GM19351 (cell line): Measurements from ENCODE around the gene PTPRN2.
"Not testable (repeated sequence)": the region's sequence is repeated elsewhere in the genome, so short reads cannot be mapped to it uniquely, and the experiment has no call there.

Experiments
- ATAC-seq: cut with Tn5 transposase; IDR thresholded peaks from one replicate; pipeline ENCODE4 v1.9.1; 2021; ENCODE audit warnings: mild to moderate bottlenecking, moderate library complexity; ENCODE audit not compliant: unreplicated experiment

Gene PTPRN2

DNA sequence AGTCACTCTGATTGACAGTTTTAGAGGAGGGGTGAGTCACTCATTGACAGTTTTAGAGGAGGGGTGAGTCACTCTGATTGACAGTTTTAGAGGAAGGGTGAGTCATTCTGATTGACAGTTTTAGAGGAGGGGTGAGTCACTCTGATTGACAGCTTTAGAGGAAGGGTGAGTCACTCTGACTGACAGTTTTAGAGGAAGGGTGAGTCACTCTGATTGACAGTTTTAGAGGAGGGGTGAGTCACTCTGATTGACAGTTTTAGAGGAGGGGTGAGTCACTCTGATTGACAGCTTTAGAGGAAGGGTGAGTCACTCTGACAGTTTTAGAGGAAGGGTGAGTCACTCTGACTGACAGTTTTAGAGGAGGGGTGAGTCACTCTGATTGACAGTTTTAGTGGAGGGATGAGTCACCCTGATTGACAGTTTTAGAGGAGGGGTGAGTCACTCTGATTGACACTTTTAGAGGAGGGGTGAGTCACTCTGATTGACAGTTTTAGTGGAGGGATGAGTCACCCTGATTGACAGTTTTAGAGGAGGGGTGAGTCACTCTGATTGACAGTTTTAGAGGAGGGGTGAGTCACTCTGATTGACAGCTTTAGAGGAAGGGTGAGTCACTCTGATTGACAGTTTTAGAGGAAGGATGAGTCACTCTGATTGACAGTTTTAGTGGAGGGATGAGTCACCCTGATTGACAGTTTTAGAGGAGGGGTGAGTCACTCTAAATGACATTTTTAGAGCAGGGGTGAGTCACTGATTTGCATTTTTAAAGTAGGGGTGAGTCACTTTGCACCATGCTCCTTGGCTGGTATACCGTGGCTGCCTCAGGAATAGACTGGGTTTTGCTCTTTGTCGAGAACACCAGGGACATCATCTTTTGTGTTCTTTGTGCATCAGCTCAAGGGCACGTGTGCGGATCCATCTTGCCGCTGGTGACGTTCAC is 654.1 kb downstream of the PTPRN2 start:
- not testable (repeated sequence) for ATAC-seq

DNA sequence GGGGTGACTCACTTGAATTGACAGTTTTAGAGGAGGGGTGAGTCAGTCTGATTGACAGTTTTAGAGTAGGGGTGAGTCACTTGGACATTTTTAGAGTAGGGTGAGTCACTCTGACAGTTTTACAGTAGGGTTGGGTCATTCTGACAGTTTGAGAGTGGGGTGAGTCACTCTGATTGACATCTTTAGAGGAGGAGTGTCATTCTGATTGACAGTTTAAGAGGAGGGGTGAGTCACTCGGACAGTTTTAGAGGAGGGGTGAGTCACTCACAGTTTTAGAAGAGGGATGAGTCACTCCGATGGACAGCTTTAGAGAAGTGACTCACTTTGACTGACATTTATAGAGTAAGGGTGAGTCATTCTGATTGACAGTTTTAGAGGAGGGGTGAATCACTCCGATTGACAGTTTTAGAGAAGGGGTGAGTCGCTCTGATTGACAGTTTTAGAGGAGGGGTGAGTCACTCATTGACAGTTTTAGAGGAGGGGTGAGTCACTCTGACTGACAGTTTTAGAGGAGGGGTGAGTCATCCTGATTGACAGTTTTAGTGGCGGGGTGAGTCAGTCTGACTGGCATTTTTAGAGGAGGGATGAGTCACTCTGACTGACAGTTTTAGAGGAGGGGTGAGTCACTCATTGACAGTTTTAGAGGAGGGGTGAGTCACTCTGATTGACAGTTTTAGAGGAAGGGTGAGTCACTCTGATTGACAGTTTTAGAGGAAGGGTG is 655.0 kb downstream of the PTPRN2 start:
- ATAC-seq: no peak

DNA sequence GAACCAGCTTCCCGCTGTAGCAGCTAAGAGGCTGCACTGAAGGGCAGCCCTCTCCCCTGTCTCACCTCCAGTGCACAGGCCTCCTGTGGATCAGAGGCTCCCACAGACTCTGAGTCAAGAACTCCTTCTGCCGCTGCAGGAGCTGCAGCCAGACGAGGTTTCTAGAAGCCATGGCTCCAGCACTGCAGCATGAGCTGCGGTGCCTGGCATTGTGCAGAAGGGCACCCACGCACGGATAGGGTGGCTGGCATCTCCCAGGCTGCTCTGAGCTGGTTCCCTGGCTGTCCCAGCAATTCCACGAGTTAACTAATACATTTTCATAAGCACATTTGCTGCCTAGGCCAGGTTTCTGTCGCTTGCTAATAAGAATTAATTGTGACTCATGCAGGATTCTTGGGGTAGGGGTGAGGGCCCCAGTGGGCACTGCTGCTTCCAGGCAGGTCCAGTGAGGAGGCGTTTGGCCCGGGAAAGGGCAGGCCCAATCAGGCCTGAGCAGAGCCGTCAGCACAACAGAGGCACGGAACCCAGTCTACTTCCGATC is 656.6 kb downstream of the PTPRN2 start:
- ATAC-seq: no peak

DNA sequence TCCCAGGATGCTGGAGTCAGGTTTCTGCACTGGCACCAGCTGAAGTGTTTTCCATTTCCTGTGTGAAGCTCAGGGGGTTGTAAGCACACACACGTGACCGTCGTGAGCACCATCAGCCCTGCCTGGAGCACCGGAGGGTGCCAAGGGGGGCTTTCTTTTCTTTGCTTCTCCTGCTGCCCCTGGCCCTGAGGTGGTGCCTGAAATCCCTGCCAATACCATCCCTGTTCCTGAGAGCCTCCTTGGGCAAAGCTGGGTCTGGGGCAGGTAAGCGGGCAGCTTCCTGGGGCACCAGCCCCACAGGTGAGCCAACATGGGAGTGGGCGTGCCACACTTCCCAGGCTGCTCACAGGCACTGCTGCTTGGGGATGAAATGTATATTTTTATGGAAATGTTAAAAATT is 657.2 kb downstream of the PTPRN2 start:
- no peak for ATAC-seq

DNA sequence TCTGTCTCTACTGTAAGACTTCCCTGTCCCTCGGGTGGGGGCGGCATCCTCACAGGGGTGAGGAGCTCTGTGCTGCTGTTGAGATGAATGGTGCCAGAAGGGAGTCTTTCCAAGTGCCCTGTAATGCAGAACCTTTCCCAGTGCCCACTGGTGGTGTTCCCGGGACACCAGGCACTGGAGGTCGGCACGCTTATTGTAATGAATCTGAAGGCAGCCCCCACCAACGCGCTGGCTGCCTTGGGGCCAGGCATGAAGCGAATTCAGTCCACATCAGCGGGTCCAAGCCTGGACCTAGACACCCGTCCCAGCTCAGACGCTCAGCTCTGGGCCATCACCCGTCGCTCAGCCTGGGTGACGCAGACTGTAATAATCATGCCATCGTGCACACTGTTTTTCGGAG is 658.0 kb downstream of the PTPRN2 start:
- ATAC-seq: no peak

DNA sequence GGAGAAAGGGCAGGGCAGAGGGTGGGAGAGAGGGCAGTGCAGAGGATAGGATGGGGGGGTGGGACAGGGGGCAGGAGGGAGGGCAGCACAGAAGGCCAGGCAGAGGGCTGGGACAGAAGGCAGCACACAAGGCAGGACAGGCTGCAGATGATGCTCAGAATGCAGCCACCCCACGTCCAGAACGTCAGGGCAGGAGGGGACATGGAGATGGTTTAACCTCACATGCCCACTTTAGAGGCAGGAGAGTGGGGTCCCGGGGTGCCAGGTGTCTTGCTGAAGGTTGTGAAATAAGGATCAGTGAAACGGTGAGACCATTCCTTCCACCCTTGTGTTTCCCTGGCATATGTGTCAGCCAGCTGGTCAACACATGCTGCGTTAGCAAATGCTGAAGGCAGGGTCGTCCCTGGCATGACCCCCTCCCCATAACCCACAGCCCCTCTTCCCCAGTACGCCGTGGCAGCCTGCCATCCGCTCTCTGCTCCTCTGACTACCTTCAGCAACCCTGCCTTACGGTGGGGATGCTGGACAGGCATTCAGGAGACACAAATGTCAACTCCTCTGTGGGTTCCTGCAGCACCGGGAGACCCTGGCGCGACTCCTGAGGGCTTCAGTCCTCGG is 658.7 kb downstream of the PTPRN2 start:
- no peak for ATAC-seq

DNA sequence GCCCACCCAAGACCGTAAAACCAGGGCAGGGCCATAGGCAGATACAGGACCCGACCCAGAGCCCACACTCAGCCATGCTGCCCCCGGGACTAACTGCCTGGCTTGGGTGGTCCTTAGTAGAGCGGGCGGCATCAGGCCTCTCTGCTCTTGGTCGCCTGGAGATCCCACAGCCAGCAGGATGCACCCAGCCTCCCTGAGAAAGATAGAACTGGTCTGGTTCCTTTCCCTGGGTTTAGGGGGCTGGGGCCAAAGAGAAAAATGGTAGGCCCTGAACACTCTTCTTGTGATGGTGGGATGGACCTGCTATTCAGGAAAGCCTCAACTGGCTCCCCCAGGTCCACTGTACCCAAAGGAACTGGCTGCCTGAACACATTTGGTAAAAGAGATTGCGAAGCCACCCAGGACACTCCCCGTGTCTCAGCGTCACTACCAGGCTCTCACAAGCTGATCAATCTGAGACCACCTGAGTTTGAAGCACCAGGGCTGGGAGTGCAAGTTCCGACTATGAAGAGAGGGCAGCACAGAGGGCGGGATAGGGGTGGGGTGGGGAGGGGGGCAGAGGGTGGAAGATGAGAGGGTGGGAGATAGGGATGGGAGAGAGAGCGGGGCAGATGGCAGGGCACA is 659.3 kb downstream of the PTPRN2 start:
- ATAC-seq: no peak

DNA sequence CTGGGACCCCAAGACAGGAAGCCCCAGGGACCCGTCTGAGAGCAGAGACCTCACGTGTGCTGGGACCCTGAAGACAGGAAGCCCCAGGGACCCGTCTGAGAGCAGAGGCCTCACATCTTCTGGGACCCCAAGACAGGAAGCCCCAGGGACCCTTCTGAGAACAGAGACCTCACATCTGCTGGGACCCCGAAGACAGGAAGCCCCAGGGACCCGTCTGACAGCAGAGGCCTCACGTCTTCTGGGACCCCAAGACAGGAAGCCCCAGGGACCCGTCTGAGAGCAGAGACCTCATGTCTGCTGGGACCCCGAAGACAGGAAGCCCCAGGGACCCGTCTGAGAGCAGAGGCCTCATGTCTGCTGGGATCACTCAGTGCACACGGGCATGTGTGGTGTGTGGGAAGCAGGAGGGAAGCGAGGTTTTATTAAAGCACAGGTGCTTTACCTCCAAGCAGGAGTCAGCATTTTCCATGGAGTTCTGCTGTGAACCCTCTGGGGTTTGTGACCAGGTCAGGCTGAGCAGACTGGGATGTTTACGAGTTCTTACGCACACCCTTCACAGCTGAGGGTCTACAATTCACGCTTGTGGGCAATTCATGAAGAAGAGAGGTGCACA is 660.2 kb downstream of the PTPRN2 start:
- ATAC-seq: no peak

DNA sequence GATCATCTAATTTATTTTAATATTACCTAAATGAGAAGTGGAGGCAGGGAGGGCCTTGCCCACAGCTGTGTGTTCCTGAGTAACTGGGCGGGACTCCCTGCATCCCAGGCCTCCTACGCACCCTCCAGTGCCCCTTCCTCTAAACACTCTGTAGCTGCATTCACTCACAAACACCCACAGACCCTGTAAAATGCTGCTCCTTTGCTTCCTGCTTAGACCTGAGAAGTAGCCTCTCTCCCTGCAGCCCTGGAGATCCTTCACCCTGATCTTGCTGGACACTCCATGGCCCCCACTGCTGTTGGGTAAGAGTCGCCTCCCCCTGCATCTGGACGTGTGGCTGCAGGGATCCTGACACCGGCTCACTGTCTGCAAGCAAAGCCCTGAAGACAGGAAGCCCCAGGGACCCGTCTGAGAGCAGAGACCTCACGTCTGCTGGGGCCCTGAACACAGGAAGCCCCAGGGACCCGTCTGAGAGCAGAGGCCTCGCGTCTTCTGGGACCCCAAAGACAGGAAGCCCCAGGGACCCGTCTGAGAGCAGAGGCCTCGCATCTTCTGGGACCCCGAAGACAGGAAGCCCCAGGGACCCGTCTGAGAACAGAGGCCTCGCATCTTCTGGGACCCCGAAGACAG is 661.0 kb downstream of the PTPRN2 start:
- ATAC-seq: no peak

DNA sequence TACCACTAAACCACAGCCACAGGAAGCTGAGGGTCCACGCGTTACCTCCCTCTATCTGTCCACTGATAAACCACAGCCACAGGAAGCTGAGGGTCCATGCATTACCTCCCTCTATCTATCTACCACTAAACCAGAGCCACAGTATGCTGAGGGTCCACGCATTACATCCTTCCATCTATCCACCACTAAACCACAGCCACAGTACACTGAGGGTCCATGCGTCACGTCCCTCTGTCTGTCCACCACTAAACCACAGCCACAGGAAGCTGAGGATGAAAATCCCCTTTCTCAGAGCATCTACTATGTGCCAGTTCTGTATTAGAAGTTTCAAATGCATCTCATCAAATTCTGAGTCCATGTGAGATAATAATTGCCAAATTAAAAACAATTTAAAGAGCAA is 661.5 kb downstream of the PTPRN2 start:
- no peak for ATAC-seq

DNA sequence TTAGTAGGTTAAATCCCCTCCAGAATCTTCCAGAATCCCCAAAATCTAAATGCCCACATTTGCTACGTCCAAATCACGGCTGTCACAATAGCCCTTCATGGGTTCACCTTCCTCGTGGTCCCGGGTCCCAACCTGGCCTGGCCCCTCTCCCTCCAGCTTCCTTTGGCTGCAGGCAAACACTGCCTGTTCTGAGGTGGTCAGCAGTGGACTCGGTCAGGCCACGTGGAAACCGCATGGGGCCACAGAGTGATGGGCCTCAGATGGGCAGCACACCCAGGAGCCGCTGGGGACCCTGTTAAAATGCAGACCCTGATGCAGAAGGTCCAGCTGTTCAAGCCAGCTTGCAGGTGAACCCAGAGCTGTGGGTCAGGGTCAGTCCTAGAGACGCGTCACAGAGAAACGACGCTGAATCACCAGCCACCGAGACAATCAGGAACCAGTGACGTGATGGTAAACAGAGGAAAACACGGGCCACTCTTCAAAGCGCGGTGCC is 662.2 kb downstream of the PTPRN2 start:
- no peak for ATAC-seq

DNA sequence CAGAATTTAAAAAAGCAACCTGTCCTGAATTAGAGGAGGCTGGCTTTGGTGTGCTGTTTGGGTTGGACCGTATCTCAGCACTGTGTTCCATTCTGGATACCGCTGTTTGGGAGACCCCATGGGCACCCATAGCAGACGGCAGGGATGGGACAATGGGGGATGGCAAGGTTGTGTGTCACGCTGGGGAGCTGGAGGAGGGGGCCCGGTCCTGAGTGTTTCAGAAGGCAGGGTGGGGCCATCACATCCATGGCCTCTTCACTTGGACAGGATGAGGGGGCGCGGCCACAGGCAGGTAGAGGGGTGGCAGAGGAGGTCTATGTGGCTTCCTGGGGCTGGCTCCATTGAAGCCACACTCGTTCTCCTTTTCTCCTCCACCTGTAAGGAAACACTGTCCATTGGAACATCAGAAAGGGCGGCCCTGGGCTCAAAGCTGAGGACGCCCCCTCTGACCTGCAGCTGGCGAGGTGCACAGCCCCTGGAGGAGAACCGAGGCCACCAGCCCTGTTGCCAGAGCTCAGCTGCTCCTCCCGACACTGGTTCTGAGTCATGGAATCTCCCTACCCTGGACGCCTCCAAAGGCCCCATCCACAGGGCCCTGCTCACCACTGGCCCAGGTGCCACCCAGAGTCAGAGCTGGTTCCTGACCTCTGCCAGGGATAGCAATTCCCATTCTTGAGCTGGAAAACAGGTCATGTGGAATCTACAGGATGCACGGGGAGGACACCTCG is 663.6 kb downstream of the PTPRN2 start:
- no peak for ATAC-seq

DNA sequence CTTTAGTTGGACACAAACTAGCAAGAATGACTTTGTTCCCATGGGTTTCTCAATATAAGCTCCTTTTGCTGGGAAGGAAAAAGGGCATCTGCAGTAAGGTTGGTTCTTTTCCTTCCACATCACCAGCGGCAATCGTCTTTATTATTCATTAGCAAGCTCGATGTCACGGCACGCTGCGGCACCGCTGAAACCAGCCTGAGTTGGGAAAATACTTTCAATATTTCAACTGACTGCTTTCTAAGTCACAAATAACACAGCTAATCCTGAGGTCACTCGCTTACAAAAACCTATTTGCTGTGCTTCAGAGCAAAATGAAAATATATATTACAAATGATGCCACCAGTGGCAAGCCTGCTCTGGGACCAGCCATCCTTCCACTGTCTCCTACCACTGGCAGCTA is 665.0 kb downstream of the PTPRN2 start:
- ATAC-seq: no peak

DNA sequence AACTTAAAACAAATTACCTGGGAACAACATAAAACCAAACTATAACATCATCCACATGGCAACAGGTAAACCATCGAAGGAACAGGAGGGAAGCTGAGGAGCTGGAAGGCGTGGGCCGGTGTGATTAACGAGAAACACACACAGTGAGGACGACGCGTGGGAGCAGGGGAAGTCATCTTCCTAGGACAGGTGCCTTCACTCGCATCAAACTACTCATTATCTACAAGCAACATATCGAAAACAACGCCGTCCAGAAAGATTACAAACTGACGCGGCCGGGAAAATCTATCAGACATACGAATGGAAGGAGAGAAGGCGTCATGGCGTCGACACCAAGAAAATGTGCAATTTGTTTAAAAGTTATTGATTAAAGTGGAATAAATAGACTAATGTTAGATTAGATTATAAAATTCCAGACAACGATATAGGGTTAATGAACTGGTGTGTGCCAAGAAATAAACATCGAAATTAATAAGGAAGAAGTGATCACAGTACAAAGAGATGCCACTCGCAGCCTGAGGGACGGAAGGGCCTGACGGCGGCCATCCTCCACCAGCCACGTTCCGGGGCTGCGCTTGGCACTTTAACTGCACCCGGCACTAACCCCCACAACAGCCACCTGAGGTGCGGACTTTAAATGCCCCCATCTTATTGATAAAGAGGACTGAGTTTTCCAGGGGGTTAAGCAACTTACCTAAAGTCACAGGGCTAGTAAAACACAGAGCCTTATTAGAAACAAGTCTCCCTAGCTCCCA is 669.1 kb downstream of the PTPRN2 start:
- no peak for ATAC-seq

DNA sequence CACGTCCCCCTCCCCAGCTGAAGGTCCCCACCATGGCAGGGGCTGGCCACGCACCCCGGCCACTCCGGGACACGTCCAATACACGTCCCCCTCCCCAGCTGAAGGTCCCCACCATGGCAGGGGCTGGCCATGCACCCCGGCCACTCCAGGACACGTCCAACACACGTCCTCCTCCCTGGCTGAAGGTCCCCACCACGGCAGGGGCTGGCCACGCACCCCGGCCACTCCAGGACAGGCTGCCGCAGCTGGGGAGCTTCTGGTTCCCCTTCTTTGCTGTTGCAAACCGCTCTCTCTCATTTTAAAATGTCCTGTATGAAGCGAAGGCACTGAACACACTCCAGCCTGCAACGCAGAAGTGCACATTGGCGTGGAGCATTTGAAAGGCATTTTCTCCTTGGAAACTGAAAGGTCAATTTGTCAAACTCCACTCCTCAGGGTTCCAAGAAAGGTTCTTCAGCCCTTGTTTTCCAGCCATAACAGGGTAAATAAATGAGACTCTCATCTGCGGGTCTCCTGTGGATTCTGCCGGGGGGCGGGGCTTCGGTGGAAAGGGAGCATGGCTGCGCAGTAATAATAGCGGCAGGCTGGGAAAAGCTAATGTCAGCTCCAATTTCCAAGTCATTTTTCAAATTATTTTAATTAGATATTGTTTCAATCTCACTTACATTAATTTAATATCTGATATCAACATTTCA is 670.5 kb downstream of the PTPRN2 start:
- no peak for ATAC-seq

DNA sequence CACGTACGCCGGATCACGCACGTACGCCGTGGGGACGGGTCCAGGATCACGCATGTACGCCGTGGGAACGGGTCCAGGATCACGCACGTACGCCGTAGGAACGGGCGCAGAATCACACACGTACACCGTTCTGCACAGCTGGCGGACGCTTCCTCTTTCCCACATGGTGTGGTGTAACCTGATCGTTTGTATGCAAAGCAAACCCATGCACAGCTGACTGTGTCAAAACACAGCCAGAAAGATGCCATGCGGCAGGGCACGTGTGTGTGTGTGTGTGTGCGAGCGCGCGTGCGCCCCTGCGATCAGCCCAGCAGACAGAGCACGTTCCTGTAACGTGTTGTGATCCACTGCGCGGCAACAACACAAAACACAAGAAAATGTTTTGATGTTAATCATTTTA is 677.2 kb downstream of the PTPRN2 start:
- ATAC-seq: no peak

DNA sequence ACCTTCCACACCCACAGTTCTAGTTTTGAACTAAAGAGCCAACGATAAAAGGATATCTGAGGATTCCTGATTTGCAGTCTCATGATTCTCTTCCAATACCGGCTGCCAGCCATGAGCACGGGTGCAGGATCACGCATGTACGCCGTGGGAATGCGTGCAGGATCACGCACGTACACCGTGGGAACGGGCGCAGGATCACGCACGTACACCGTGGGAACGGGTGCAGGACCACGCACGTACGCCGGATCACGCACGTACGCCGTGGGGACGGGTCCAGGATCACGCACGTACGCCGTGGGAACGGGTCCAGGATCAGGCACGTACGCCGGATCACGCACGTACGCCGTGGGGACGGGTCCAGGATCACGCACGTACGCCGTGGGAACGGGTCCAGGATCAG is 677.6 kb downstream of the PTPRN2 start:
- ATAC-seq: not testable (repeated sequence)

DNA sequence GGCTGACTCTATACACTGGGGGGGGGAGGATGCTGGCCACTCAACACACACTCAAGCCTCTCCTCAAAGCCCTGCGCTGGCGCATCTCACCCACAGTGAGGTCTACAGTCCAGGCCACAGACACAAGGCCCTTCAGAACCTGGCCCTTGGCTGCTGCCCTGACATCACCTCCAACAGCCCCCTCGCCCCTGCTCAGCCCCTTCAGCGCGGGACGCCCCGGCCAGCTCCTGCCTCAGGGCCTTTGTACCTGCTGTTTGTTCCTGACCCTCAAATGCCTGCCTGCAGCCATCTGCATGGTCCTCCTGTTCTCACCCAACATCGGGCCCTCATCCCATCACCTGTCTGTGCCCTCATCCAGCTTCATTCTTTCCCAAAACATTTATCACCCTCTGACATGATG is 678.3 kb downstream of the PTPRN2 start:
- no peak for ATAC-seq
